RKO (cell line): ENCODE measurements around the gene RBMX.
"Not testable (repeated sequence)": the region's sequence is repeated elsewhere in the genome, so short reads cannot be mapped to it uniquely, and the experiment has no call there.

Source experiments
- DNase-seq: peaks from one replicate; pipeline ENCODE4 v3.0.0-alpha.2; 2016; ENCODE audit warnings: low spot score

The RBMX gene

DNA sequence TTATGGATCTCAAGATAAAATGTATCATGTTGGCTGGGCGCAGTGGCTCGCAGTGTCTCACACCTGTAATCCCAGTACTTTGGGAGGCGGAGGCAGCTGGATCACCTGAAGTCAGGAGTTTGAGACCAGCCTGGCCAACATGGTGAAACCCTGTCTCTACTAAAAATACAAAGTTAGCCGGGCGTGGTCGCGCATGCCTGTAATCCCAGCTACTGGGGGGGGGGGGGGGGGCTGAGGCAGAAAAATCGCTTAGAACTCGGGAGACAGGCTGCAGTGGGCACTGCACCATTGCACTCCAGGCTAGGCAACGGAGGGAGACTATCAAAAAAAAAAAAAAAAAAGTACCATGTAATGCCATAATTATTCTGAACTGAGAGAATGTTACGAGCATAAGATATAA lies 2.1 kb downstream of the RBMX start:
- no peak for DNase-seq

DNA sequence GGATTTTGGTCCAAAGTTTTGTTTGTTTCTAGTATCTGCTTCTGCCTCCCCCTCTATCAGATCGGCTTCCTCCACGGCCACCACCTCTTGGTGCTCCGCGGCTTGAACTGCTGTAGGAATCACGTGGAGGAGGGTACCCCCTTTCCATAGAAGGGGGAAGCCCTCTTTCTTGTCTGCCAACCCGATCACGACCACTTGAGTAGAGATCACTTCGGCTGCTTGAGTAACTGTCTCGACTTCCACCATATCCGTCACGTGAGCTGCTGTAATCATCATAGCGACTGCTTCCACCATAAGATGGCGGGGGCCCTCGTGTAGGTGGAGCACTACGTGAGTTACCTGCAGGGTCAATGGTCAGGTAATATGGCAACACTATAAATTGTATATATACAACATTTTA lies 6.4 kb downstream of the RBMX start:
- not testable (repeated sequence) for DNase-seq

DNA sequence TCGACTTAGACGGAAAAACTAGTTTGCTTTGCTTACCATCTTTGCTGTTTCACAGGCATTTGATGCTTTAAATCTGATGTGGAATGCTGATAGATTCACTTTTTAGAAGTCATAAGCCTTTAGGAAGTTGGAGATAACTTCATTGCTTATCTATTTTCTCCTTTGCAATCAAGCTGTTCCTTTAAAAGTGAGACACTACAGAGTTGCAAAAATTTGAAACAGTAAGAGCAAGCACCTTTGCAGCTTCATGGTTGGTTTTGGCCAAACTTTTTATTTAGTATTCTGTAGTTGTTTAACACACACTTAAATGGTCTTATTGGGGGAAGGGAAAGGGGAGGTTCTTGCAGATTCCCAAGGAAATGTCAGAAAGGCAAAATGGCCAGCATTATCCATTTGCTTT lies 7.3 kb downstream of the RBMX start:
- DNase-seq, result not testable (repeated sequence)

DNA sequence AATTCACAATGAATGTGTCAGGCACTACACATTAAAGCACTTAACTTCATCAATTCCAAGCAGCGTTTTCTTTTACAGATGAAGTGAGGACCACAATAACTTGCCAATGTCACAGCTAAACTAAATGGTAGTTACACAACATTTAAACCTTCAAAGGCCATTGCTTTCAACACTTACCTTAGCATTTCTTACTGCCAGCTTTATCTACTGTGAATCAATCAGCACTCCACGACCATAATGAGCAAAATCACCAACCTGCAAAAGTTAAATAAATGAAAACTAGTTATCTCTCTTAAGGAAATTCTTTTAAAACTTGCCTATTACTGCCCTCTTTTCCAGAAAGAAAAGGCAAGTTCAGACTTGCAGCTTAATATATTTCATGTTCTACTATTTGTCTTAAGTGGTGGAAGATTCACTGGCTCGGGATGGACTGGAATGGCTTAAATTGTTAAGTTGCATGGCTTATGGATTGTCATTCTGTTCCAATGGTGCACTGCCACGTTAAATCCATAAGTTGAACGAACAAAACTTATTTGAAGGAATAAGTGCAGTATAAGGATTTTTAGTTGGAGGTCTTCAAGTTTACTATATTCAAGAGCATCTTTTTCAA lies 8.3 kb downstream of the RBMX start:
- DNase-seq, result no peak

DNA sequence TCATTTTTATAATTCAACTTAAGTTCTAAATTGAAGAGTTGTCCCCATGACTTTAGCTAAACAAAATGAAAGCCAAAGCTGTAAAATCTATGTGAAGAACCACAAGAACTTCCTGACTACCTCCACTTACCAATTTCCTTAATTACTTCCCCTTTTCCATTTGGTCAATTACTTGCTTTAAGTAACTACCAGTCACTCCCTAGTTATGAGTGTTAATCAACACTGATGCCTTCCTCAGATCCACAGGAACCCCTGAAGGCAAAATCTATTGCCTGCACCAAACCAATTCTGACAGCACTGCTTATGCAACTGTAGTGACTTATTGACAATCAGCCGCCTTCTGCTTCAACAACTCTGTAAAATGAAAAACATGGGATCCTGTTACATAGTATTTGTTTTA lies 10.5 kb downstream of the RBMX start:
- DNase-seq, result no peak

DNA sequence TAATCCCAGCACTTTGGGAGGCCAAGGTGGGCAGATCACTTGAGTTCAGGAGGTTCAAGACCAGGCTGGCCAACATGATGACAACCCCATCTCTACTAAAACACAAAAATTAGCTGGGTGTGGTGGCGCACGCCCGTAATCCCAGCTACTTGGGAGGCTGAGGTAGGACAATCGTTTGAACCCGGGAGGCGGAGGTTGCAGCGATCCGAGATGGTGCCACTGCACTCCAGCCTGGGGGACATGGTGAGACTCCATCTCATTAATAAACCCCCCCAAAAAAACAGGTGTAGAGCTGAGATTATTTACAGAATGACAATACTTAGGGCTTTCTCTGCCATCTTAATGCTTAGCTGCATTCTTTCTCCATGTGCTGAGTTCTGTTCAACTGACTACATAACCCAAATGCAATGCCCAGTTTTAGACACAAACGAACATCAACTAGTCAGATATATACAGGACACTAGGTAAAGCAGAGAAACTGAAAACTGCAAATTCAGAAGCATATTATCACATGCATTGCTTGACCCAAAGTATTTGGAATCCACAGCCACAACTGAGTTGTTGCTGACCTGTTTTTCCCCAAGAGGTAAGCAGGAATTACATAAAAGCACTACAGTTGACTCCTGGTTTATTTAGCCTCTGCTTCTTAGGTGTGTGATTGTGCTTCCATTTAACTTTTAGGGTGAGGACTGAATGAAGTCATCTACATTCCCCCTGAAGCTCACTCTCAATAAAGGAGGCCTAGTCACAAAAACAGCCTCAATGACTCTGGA lies 12.1 kb downstream of the RBMX start:
- no peak for DNase-seq

DNA sequence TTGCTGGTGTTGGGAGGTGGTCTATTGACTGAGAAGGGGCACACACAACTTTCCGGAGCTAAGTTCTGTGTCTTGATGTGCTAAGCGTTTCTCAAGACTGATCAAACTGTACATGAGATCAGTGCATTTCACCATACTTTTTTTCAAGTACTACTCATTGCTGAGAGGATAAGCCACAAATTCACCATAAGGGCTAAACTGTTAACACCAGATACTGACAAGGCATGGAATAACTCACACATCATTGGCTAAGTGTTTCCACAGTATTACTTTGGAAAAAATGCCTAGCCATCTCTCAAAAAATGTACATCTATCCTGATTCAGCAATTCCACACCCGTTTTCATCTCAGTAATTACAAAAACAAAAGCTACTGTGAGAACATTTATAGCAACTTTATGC lies 13.0 kb downstream of the RBMX start:
- no peak for DNase-seq

DNA sequence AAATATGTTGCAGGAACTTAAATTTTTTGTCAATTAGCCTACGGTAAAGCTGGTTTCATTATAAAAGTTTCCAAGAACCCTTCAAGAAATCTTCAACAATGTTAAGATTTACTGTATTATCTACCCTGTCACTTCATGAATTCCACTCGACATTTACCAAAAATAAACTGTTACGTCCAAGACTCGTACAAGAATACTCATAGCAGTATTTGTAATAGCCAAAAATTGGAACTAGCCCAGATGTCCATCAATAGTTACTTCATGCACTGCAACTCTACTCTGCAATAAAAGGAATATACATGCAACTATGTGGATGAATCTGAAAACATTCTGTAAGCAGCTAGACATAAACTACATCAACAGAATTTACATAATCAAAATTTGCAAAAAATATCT lies 13.4 kb downstream of the RBMX start:
- DNase-seq, result no peak

DNA sequence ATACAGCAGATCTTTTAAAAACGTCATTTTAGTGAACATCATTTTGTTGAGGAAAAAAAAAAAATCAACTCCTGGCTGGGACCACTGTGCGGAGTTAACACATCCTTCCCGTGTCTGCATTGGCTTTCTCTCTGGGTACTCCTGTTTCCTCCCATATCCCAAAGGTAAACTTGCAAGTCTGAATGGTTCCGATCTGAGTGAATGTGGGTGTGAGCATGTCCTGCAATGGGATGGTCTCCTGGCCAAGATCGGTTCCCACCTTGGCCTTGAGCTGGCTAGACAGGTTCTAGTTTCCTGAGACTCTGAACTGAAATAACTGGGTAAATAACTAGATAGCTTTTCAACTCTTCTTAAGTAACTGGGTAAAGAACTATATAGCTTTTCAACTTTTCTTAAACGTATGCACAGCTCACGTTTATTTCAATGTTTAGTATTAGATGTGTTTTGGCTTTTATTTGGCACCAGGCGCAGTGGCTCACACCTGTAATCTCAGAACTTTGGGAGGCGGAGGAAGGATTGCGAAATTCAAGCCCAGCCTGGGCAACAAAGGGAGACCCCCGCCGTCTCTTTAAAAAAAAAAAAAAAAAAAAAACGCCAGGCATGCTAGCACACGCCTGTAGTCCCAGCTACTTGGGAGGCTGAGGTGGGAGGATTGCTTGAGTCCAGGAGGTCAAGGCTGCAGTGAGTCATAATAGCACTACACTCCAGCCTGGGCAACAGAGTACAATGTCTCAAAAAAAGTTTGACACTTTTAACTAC lies 14.0 kb downstream of the RBMX start:
- no peak for DNase-seq

DNA sequence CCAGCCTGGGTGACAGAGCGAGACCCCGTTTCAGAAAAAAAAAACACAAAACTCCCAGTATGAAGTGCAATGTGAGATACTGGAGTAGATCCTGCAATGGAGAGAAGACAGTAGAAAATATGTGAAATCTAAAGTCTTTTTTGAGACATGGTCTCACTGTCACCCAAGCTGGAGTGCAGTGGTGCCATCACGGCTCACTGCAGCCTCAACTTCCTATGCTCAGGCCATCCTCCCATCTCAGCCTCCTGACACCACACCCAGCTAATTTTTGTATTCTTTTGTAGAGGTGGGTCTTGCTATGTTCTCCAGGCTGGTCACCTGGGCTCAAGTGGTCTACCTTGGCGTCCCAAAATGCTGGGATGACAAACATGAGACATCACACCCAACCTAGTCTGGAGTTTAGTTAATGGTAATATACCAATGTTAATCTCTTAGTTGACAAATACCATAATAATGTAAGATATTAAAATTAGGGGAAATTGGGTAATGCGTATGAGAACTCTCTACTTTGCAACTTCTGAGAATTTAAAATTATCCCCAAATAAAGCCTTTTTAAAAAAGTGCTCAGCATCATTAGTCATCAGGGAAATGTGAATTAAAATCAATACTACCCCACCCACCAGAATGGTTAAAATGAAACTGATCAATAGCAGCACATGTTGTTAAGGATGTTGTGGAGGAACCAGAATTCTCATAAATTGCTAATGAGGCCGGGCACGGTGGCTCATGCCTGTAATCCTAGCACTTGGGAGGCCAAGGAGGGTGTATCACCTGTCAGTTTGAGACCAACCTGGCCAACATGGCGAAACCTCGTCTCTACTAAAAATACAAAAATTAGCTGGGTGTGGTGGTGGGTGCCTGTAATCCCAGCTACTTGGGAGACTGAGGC lies 15.0 kb downstream of the RBMX start:
- no peak for DNase-seq

DNA sequence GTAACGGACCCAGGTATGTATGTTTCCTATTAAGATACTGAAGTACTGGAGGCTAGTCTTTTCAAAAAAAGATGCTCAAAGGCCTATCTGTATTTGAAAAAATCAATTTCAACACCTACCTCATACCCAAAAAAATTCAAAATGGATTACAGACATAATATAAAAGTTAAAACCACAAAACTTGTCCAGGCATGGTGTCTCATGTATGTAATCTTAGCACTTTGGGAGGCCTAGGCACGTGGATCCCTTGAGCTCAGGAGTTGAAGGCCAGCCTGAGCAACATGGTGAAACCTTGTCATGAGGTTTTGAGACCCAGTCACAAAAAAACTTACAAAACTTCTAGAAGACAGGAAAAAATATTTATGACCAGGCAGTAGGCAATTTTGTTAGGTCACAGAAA lies 16.7 kb downstream of the RBMX start:
- no peak for DNase-seq

DNA sequence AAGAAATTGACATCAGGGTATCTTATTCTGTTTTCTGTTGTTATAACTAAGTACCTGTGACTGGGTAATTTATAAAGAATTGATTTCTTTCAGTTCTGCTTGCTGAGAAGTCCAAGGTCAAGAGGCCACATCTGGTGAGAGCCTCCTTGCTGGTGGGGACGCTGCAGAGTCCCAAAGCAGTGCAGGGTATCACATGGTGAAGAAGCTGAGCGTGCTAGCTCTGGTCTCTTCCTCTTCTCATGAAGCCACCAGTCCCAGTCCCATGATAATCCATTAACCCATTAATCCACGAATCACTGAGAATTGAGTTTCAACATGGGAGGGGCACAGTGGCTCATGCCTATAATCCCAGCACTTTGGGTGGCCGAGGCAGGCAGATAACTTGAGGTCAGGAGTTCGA lies 18.0 kb downstream of the RBMX start:
- DNase-seq, result no peak

DNA sequence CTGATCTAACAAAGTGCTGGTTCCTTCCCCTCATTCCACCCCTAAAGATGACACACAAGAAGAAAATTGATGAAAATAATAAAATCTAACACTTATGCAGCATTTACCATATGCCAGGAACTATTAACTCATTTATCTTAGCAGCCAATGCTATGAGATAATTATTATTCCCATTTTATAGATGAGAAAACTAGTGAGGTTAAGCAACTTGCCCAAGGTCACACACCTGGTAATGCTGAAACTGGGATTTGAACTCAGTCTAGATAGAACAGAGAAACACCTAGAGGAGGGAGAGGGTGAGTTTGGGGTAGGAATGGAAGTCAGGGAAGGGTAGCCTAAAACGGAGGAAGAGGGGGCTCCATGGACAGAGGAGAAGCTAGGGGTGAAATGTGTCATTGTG lies 18.6 kb downstream of the RBMX start:
- DNase-seq, result no peak

DNA sequence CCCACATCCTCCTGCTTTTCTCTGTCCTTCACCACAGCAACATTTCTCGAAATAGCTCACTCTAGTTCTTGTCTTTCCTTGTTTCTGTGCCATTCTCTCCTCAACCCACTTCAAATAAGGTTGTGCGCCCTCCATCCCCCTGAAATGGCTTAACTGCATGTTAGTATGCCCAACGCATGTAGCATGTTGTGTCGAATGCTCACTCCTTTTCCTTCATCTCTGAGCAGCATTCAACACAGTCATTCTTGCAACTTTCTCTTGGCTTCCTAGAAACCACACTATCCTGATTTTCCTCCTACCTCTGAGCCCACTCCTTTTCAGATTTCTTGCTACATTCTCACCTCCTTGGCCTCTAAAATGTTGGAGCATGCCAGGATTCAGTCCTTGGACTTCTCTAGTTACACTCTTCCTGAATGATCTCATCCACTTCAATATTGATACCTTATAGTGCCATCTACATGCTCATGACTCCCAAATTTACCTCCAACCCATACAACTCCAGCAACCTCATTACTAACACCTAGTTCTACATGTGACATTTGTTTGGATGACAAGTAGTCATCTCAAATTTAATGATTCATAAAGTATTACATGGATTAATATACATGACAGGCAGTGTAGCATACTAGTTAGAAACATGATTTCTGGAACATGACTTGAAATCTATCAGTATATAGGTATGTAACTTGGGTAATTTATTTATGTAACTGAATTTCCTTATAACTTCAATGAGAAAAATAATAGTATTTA lies 22.3 kb downstream of the RBMX start:
- no peak for DNase-seq

DNA sequence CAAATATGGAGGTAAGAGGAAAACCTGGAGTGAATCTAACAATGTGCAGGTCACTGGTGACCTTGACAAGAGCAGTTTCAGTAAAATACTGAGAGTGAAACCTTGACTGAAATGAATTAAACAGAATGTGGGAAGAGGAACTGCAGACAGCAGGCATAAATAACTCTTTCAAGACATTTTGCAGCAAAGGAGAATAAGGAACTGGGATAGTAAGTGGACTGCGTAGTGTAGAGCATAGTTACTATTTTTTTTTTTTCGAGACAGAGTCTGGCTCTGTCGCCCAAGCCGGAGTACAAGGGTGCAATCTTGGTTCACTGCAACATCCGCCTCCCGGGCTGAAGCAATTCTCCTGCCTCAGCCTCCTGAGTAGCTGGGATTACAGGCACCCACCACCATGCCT lies 24.0 kb downstream of the RBMX start:
- DNase-seq, result no peak

DNA sequence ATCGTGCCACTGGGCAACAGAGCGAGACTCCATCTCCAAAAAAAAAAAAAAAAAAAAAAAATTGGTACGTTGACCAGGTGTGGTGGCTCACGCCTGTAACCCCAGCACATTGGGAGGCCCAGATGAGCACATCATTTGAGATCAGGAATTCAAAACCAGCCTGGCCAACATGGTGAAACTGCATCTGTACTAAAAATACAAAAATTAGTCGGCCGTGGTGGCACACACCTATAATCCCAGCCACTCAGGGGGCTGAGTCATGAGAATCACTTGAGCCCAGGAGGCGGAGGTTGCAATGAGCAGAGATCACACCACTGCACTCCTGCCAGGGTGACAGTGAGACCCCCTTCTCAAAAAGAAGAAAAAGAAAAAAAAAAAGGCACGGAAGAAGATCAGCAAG lies 24.5 kb downstream of the RBMX start:
- DNase-seq, result no peak

DNA sequence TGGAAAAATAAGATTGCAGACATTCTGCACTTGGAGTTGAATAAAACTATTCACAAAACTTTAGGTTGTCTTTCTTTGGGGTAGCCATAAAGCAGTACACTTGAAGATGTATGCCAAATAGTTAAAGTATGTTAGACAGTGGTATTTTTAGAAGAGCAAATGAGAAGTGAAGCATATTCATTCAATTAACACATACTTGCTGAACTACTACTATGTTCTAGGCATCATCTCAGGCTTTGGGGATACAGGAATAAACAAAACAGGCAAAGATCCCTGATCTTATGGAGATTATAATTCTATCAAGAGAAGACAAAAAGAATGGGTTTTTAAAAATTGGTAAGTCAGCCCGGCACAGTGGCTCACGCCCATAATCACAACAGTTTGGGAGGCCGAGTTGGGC lies 29.0 kb downstream of the RBMX start:
- no peak for DNase-seq

DNA sequence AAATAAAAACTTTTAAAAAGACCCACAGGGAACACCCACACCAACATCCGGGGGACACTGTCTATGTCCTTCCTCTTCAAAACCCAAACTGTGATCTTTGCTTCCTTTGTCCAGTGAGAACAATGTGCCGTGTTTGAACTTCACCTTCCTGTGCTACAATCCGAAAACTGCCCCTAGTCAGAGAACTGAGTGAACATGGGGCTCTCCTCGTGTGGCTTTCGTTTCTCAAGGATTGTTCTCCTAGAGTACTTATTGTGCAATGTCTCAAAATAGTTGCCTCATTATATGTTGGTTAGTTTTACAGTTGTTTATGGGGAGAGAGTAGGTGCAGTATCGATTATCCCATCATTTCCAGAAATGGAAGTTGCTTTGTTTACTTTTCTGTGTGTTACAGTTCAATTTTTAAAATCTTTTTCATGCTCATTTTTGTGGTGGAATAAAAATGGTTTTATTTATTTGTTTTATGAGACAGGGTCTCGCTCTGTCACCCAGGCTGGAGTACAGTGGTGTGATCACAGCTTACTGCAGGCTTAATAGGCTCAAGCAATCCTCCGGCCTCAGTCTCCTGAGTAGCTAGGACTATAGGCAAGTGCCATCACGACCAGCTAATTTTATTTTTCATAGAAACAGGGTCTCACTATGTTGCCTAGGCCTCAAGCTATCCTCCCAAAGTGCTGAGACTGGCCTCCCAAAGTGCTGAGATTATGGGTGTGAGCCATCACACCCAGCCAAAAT lies 29.9 kb downstream of the RBMX start:
- DNase-seq, result no peak

DNA sequence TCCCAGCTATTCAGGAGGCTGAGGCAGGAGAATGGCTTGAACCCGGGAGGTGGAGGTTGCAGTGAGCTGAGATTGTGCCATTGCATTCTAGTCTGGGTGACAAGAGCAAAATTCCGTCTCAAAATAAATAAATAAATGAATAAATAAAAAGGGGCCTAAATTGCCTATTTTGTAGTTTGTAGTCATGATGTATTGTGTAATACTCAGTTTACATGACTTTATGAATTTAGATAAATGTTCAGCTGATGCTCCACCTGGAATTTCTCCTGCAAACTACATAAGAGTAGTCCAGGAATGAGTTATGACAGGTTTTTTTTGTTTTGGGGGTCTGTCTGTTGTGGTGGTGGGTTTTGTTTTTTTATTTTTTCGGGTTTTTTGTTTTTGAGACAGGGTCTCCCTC lies 31.1 kb downstream of the RBMX start:
- DNase-seq, result no peak

DNA sequence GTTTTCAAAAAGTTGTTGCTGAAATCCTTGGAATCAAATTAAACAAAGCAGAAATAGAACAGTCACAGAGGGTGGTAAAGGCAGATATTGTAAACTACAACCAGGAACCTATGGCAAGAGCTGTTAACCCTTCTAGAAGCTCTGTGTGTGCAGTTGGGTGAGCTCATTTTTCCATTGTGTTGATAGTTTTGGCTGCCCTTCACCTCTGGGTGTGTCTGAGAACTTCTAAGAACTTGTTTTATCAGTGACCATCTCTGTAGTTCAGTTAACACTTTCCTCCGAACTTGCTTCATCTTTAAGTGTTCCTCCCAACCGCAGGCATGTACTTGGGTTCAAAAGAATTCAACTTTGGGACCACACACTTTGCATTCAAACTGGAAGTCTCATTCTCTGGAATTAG lies 32.7 kb downstream of the RBMX start:
- no peak for DNase-seq

DNA sequence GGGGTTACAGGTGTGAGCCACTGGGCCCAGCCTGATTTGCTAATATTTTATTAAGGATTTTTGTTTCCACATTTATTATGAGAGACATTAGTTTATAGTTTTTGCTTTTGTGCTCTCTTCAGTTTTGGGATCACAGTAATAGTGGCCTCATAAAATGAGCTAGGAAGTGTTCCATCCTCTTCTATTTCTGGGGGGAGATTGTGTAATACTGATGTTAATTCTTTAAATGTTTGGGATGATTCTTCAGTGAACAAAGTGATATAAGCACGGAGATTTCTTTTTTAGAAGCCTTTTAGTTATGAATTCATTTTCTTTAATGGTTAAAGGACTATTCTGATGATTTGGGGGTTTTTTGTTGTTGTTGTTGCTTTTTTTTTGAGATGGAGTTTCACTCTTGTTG lies 41.3 kb downstream of the RBMX start:
- no peak for DNase-seq
